GM23248 (cell line): ENCODE measurements around the gene C16orf92. TPM values are rescaled to one million over a fixed set of nuclear protein-coding genes. Genes with fewer than 3 reads are reported as not detected.
"Not testable (repeated sequence)": the region's sequence is repeated elsewhere in the genome, so short reads cannot be mapped to it uniquely, and the experiment has no call there.

Experiments
- DNase-seq: peaks from one replicate; pipeline ENCODE4 v3.0.0-alpha.2; 2015
- H2AFZ ChIP-seq: fragments of 200-600 bp; sonication (generic); 2 replicates; pipeline ENCODE4 v1.6.1; 2016; ENCODE audit warnings: antibody characterized with exemption
- H3F3A ChIP-seq: fragments of 200-600 bp; sonication (generic); 2 replicates; pipeline ENCODE4 v1.6.1; 2016; ENCODE audit warnings: mild to moderate bottlenecking, antibody characterized with exemption, mixed run types; ENCODE audit not compliant: insufficient read depth
- H3K27ac ChIP-seq: fragments of 200-600 bp; sonication (generic); 2 replicates; pipeline ENCODE4 v1.5.1; 2016; ENCODE audit warnings: mild to moderate bottlenecking
- H3K27me3 ChIP-seq: fragments of 200-600 bp; sonication (generic); replicated peaks from 2 replicates; pipeline ENCODE4 v1.6.1; 2016; ENCODE audit warnings: mild to moderate bottlenecking; ENCODE audit not compliant: insufficient read depth
- H3K36me3 ChIP-seq: fragments of 200-600 bp; sonication (generic); 2 replicates; pipeline ENCODE4 v1.6.1; 2016; ENCODE audit warnings: low read depth, mild to moderate bottlenecking
- H3K4me1 ChIP-seq: fragments of 200-600 bp; sonication (generic); 2 replicates; pipeline ENCODE4 v1.6.1; 2016; ENCODE audit warnings: mild to moderate bottlenecking; ENCODE audit not compliant: insufficient read depth
- H3K4me2 ChIP-seq: fragments of 200-600 bp; sonication (generic); one replicate; pipeline ENCODE4 v1.6.1; 2016; ENCODE audit warnings: mild to moderate bottlenecking; ENCODE audit not compliant: unreplicated experiment
- H3K4me3 ChIP-seq: fragments of 200-600 bp; sonication (generic); 2 replicates; pipeline ENCODE4 v1.5.1; 2016; ENCODE audit warnings: mild to moderate bottlenecking
- H3K79me2 ChIP-seq: fragments of 200-600 bp; sonication (generic); 2 replicates; pipeline ENCODE4 v1.6.1; 2016; ENCODE audit warnings: mild to moderate bottlenecking; ENCODE audit not compliant: insufficient read depth
- H3K9ac ChIP-seq: fragments of 200-600 bp; sonication (generic); 2 replicates; pipeline ENCODE4 v1.6.1; 2016; ENCODE audit warnings: mild to moderate bottlenecking
- H3K9me2 ChIP-seq: fragments of 200-600 bp; sonication (generic); 2 replicates; pipeline ENCODE4 v1.6.1; 2016; ENCODE audit warnings: mixed run types, mild to moderate bottlenecking, moderate library complexity; ENCODE audit not compliant: insufficient read depth
- H3K9me3 ChIP-seq: fragments of 200-600 bp; sonication (generic); one replicate; pipeline ENCODE4 v1.6.1; 2017; ENCODE audit warnings: low read depth
- H4K20me1 ChIP-seq: fragments of 200-600 bp; sonication (generic); 2 replicates; pipeline ENCODE4 v1.6.0; 2016; ENCODE audit not compliant: insufficient read depth
- EZH2 ChIP-seq: fragments of 200-600 bp; sonication (generic); IDR thresholded peaks from 2 replicates; pipeline ENCODE4 v1.6.1; 2018; ENCODE audit warnings: antibody characterized with exemption, mild to moderate bottlenecking; ENCODE audit not compliant: insufficient read depth, poor library complexity, severe bottlenecking
- EZH2phosphoT487 ChIP-seq: fragments of 200-600 bp; sonication (generic); IDR thresholded peaks from 2 replicates; pipeline ENCODE4 v1.6.1; 2018; ENCODE audit warnings: antibody characterized with exemption, moderate library complexity, mild to moderate bottlenecking, low read depth; ENCODE audit not compliant: insufficient read depth
- WGBS, 2 experiments: methylation state at CpG; one replicate each; pipeline ENCODE4 v1.1.6; 2015 to 2017; ENCODE audit warnings: low lambda C conversion rate in 2 of 2, low coverage in 1 of 2; ENCODE audit errors: missing lambda C conversion rate in 2 of 2; 5-methylcytosine and 5-hydroxymethylcytosine counted together
- in situ Hi-C: fragments of 300-500 bp; cut with MboI; formaldehyde crosslinking; loops from 2 replicates; pipeline ENCODE4 v1.15.0; 2020
- polyA plus RNA-seq: library from polyadenylated mRNA; unstranded; fragments of >200 nt; fragmentation: Nextera tagmentation; extraction: Ambion mirVana; gene quantifications from 2 replicates; pipeline ENCODE4 v1.2.1, GENCODE V29; 2016
- total RNA-seq: library from RNA; depleted of rRNA; stranded (reverse); fragments of >200 nt; shearing (Covaris generic); gene quantifications from 2 replicates; pipeline ENCODE4 v1.2.3, GENCODE V29; 2014

Gene C16orf92
- total and polyA plus RNA-seq, 2 experiments from 2014 or later: not detected

GRCh38 chr16:30011714-30012504 is 11.1 kb upstream of the C16orf92 start:
- H3K4me2 ChIP-seq: no peak overlapping the region
- TF ChIP-seq EZH2 (no peak), EZH2phosphoT487 (no peak)
- H3K9me3 ChIP-seq: no peaks in the 10 kb centered on the region
- H3K36me3 ChIP-seq: no peaks in the 10 kb centered on the region
- H3K27ac ChIP-seq: no peak overlapping the region
- no peaks in the 10 kb centered on the region for H3K9me2 ChIP-seq
- H3F3A ChIP-seq: no peaks in the 10 kb centered on the region
- peak; percentile 35 for DNase-seq
- H4K20me1 ChIP-seq: no peaks in the 10 kb centered on the region
- H2AFZ ChIP-seq: no peak overlapping the region
- no peaks in the 10 kb centered on the region for H3K4me1 ChIP-seq
- H3K9ac ChIP-seq: no peak overlapping the region
- H3K27me3 ChIP-seq: peaks cover 15% of the 10 kb centered on the region; the same call in 1 of the 2 replicates
- no peak overlapping the region for H3K4me3 ChIP-seq
- H3K79me2 ChIP-seq: no peaks in the 10 kb centered on the region
- in situ Hi-C loops: loop anchor here (10.0 kb wide), 1 partner anchor 197 kb away; the partner anchor contains the start of genes PAGR1 and PRRT2
- WGBS, 2 experiments: 16 to 18% methylated on average over 27 to 31 of the region's 31 CpGs

DNA sequence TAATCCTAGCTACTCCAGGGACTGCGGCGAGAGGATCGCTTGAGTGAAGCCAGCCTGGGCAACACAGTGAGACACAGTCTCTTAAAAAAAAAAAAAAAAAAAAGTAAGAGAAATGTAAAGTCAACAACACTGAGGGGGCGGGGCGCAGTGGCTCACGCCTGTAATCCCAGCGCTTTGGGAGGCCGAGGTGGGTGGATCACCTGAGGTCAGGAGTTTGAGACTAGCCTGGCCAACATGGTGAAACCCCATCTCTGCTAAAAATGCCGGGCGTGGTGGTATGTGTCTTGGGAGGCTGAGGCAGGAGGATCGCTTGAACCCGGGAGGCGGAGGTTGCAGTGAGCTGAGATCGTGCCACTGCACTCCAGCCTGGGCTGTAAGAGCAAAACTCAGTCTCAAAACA is 10.4 kb upstream of the C16orf92 start:
- H3K4me3 ChIP-seq, H4K20me1 ChIP-seq, H3K4me2 ChIP-seq, H3K9me2 ChIP-seq, DNase-seq, H3K9ac ChIP-seq, H3K9me3 ChIP-seq, H3K27ac ChIP-seq, H3F3A ChIP-seq, H3K4me1 ChIP-seq, H2AFZ ChIP-seq, H3K36me3 ChIP-seq, H3K79me2 ChIP-seq: not testable (repeated sequence)
- peaks cover 15% of the 10 kb centered on the region; the same call in 1 of the 2 replicates for H3K27me3 ChIP-seq
- 76 to 81% methylated on average over 13 to 14 of the region's 14 CpGs for WGBS, 2 experiments
- in situ Hi-C loops: loop anchor here (10.0 kb wide), 1 partner anchor 198 kb away; the partner anchor contains the start of genes PAGR1 and PRRT2

DNA sequence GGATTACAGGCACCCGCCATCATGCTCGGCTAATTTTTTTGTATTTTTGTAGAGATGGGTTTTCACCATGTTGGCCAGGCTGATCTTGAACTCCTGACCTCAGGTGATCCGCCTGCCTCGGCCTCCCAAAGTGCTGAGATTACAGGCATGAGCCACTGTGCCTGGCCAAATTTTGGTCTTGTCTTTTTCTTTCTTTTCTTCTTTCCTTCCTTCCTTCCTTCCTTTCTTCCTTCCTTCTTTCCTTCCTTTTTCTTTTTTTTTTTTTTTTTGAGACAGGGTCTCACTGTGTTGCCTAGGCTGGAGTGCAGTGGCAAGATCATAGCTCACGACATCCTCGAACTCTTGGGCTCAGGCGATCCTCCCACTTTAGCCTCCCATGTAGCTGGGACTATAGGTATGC is 7.5 kb upstream of the C16orf92 start:
- in situ Hi-C loops: loop anchor here (10.0 kb wide), 1 partner anchor 201 kb away; the partner anchor contains the start of genes PAGR1 and PRRT2
- not testable (repeated sequence) for DNase-seq, H3K4me1 ChIP-seq, H3K27me3 ChIP-seq, H3K36me3 ChIP-seq, H3K9me2 ChIP-seq, H3K27ac ChIP-seq, H3K9me3 ChIP-seq, H2AFZ ChIP-seq, H4K20me1 ChIP-seq, H3K4me2 ChIP-seq, H3K4me3 ChIP-seq, H3F3A ChIP-seq, H3K9ac ChIP-seq, H3K79me2 ChIP-seq
- WGBS, 2 experiments: 69 to 78% methylated on average over 7 of the region's 7 CpGs

DNA sequence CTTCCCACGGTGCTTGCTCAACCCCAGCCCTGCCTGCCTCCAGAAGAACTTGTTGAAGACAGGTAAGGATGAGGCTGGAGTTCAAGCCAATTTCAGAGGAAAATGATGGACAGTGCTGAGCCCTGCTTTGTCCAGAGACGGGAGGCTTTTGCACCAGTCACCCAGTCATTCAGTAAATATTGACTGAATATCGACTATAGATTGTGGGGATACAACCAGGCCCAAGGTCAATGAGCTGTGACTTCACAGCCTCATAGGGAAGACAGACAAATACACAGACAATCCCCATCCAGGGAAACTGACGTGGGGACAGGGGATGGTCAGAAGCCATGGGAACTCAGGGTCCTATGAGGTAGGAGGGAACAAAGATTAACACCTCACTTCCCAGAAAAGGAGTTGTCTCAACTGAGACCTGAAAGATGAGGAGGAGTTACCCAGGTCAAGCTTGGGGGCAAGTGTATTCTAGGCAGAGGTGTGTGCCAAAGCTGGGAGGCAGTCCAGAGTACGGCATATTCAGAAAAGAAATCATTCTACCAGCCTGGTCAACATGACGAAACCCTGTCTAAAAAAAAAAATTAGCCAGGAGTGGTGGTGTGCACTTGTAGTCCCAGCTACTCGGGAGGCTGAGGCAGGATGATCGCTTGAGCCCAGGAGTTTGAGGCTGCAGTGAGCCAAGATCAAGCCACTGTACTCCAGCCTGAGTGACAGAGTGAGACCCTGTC is 6.3 kb upstream of the C16orf92 start:
- Histone ChIP-seq H3K4me1 (no peaks in the 10 kb centered on the region), H3K4me2 (no peak overlapping the region), H4K20me1 (no peaks in the 10 kb centered on the region), H2AFZ (no peak overlapping the region), H3F3A (no peaks in the 10 kb centered on the region), H3K9me3 (no peaks in the 10 kb centered on the region), H3K27me3 (peaks cover 3% of the 10 kb centered on the region; the same call in 1 of the 2 replicates), H3K9me2 (no peaks in the 10 kb centered on the region), H3K27ac (no peak overlapping the region), H3K9ac (no peak overlapping the region), H3K36me3 (no peaks in the 10 kb centered on the region), H3K79me2 (no peaks in the 10 kb centered on the region), H3K4me3 (no peak overlapping the region)
- in situ Hi-C loops: loop anchor here (10.0 kb wide), 1 partner anchor 202 kb away; the partner anchor contains the start of genes PAGR1 and PRRT2
- DNase-seq: no peak
- WGBS, 2 experiments: 53 to 58% methylated on average over 8 of the region's 8 CpGs
- TF ChIP-seq EZH2: no peak
- no peak for TF ChIP-seq EZH2phosphoT487
